Uterus (tissue), 4 donors: ENCODE results near the gene TRPV5. TPM values are rescaled to one million over a fixed set of nuclear protein-coding genes. Genes with fewer than 3 reads are reported as not detected.

Source experiments
- DNase-seq, 2 donors: peaks; one replicate each; pipeline ENCODE4 v3.0.0-alpha.2; 2019 to 2020
- H3K27ac ChIP-seq, 2 donors: fragments of 200-600 bp; sonication (generic); 1 replicate in 1 of 2; 2 replicates in 1 of 2; pipeline ENCODE4 v1.5.1; 2016 to 2018
- H3K27me3 ChIP-seq, 2 donors: fragments of 200-600 bp; sonication (generic); one replicate each; pipeline ENCODE4 v1.5.1; 2018 to 2019; ENCODE audit warnings: control low read depth in 1 of 2
- H3K36me3 ChIP-seq, 2 donors: fragments of 200-600 bp; sonication (generic); one replicate each; pipeline ENCODE4 v1.5.1; 2019; ENCODE audit warnings: control low read depth in 1 of 2
- H3K4me1 ChIP-seq, 2 donors: fragments of 200-600 bp; sonication (generic); one replicate each; pipeline ENCODE4 v1.5.1; 2018 to 2019; ENCODE audit warnings: control low read depth in 1 of 2
- H3K4me3 ChIP-seq, 2 donors: fragments of 200-600 bp; sonication (generic); 1 replicate in 1 of 2; 2 replicates in 1 of 2; pipeline ENCODE4 v1.5.1; 2018 to 2019; ENCODE audit warnings: mild to moderate bottlenecking in 1 of 2
- H3K9me3 ChIP-seq, 2 donors: fragments of 200-600 bp; sonication (generic); one replicate each; pipeline ENCODE4 v1.5.1; 2019; ENCODE audit warnings: control low read depth in 1 of 2
- CTCF ChIP-seq, 4 experiments: fragments of 200-600 bp in 2 of 4; fragments of 450-650 bp in 2 of 4; sonication (generic) in 2 of 4; IDR thresholded peaks; one replicate each; pipeline ENCODE4 v1.5.1; 2016 to 2019; ENCODE audit warnings: antibody characterized with exemption in 4 of 4, mild to moderate bottlenecking in 2 of 4, moderate library complexity in 1 of 4
- POLR2A ChIP-seq, 2 donors: fragments of 450-650 bp; IDR thresholded peaks; one replicate each; pipeline ENCODE4 v1.6.1; 2016; ENCODE audit warnings: antibody characterized with exemption in 2 of 2, mild to moderate bottlenecking in 1 of 2, moderate library complexity in 1 of 2
- intact Hi-C: fragments of 100-400 bp; cut with DNase I; formaldehyde crosslinking; loops from one replicate; pipeline ENCODE4 v1.15.1; 2023; ENCODE audit warnings: low total_unique reads
- total RNA-seq, 4 donors: library from RNA; depleted of rRNA in 3 of 4; stranded (reverse); fragments of >200 nt in 3 of 4; gene quantifications; one replicate each; pipeline versions ENCODE4 v1.1.0 to v1.2.4, GENCODE V29; 2014 to 2023
- donor health status: DM: yes; HTN: yes; CAD: no.

The TRPV5 gene
- total RNA-seq, 4 donors from 2014 or later: 0.34 TPM; not detected in 3

- TF ChIP-seq POLR2A (IDR thresholded peaks at IDR 0.05): no peak
- no peak for TF ChIP-seq CTCF (IDR thresholded peaks at IDR 0.05)
- Histone ChIP-seq H3K36me3 (no peaks in the 10 kb centered on the region), H3K4me3 (no peak overlapping the region), H3K9me3 (no peaks in the 10 kb centered on the region), H3K4me1 (no peaks in the 10 kb centered on the region), H3K27me3 (no peaks in the 10 kb centered on the region), H3K27ac (no peak overlapping the region)
- intact Hi-C loops: no loop called here
- no peak for DNase-seq
These were observed 7.5 kb upstream of the TRPV5 start for GRCh38 chr7:142940966-142941535.

GRCh38 chr7:142939226-142939910 lies 5.8 kb upstream of the TRPV5 start, which contains the start of gene LLCFC1:
LLCFC1 (plus strand) TSS chr7:142939484; CDS start chr7:142939622, 138 bp downstream.
- Histone ChIP-seq H3K27me3 (no peaks in the 10 kb centered on the region), H3K36me3 (no peaks in the 10 kb centered on the region), H3K4me3 (no peak within 1 kb of the TSS), H3K4me1 (no peaks in the 10 kb centered on the region), H3K27ac (no peak within 1 kb of the TSS), H3K9me3 (no peaks in the 10 kb centered on the region)
- intact Hi-C loops: no loop called here
- no peak for DNase-seq
- TF ChIP-seq POLR2A (IDR thresholded peaks at IDR 0.05): no peak
- no peak for TF ChIP-seq CTCF (IDR thresholded peaks at IDR 0.05)

- Histone ChIP-seq H3K4me3 (no peak overlapping the region), H3K9me3 (no peaks in the 10 kb centered on the region), H3K27me3 (no peaks in the 10 kb centered on the region), H3K4me1 (no peaks in the 10 kb centered on the region), H3K27ac (no peak overlapping the region), H3K36me3 (no peaks in the 10 kb centered on the region)
- TF ChIP-seq POLR2A (IDR thresholded peaks at IDR 0.05) (no peak), CTCF (IDR thresholded peaks at IDR 0.05) (no peak)
- no peak for DNase-seq
- intact Hi-C loops: no loop called here
These were observed 5.1 kb upstream of the TRPV5 start for GRCh38 chr7:142938611-142939010.

- Histone ChIP-seq H3K27ac (no peak overlapping the region), H3K9me3 (no peaks in the 10 kb centered on the region), H3K27me3 (no peaks in the 10 kb centered on the region), H3K4me1 (no peaks in the 10 kb centered on the region), H3K36me3 (no peaks in the 10 kb centered on the region), H3K4me3 (no peak overlapping the region)
- TF ChIP-seq POLR2A (IDR thresholded peaks at IDR 0.05): no peak
- TF ChIP-seq CTCF (IDR thresholded peaks at IDR 0.05): no peak
- no peak for DNase-seq
- intact Hi-C loops: no loop called here
These were observed 2.5 kb upstream of the TRPV5 start for GRCh38 chr7:142935941-142936565.

GRCh38 chr7:142934056-142934455 lies 510 bp upstream of the TRPV5 start:
- H3K4me1 ChIP-seq: no peaks in the 10 kb centered on the region
- H3K36me3 ChIP-seq: no peaks in the 10 kb centered on the region
- TF ChIP-seq POLR2A (IDR thresholded peaks at IDR 0.05) (no peak), CTCF (IDR thresholded peaks at IDR 0.05) (no peak)
- no peaks in the 10 kb centered on the region for H3K9me3 ChIP-seq
- H3K4me3 ChIP-seq: no peak overlapping the region
- no peak for DNase-seq
- H3K27ac ChIP-seq: no peak overlapping the region
- intact Hi-C loops: no loop called here
- no peaks in the 10 kb centered on the region for H3K27me3 ChIP-seq
